Esophagus muscularis mucosa (tissue), 4 donors: ENCODE results near the gene ADAM33. TPM values are rescaled to one million over a fixed set of nuclear protein-coding genes. Genes with fewer than 3 reads are reported as not detected.

Experiments used
- DNase-seq: peaks from one replicate; pipeline ENCODE4 v3.0.0-alpha.2; 2017; ENCODE audit errors: extremely low spot score
- H3K27ac ChIP-seq, 4 donors: fragments of 200-600 bp; sonication (generic); replicated peaks in 1 of 4; 1 replicate in 3 of 4; 2 replicates in 1 of 4; pipeline ENCODE4 v1.5.1; 2016 to 2019; ENCODE audit warnings: mild to moderate bottlenecking in 1 of 4
- H3K27me3 ChIP-seq, 4 donors: fragments of 200-600 bp; sonication (generic); one replicate each; pipeline versions ENCODE4 v1.5.1 to v1.6.0; 2016 to 2019
- H3K36me3 ChIP-seq, 4 donors: fragments of 200-600 bp; sonication (generic); one replicate each; pipeline ENCODE4 v1.5.1; 2016 to 2019
- H3K4me1 ChIP-seq, 4 donors: fragments of 200-600 bp; sonication (generic); one replicate each; pipeline ENCODE4 v1.5.1; 2016 to 2019
- H3K4me3 ChIP-seq, 4 donors: fragments of 200-600 bp; sonication (generic); 1 replicate in 2 of 4; 2 replicates in 2 of 4; pipeline ENCODE4 v1.5.1; 2016 to 2019; ENCODE audit warnings: mild to moderate bottlenecking in 4 of 4, moderate library complexity in 1 of 4
- H3K9me3 ChIP-seq, 4 donors: fragments of 200-600 bp; sonication (generic); 1 replicate in 3 of 4; 2 replicates in 1 of 4; pipeline ENCODE4 v1.5.1; 2016 to 2019
- EP300 ChIP-seq: sonication (generic); formaldehyde crosslinking; IDR thresholded peaks from one replicate; pipeline ENCODE4 v1.6.1; 2017; ENCODE audit warnings: antibody characterized with exemption
- POLR2A ChIP-seq: fragments of 450-650 bp; IDR thresholded peaks from one replicate; pipeline ENCODE4 v1.6.1; 2017; ENCODE audit warnings: antibody characterized with exemption, moderate library complexity, mild to moderate bottlenecking, low read depth
- POLR2AphosphoS5 ChIP-seq, 2 donors: sonication (generic); formaldehyde crosslinking; IDR thresholded peaks; one replicate each; pipeline ENCODE4 v1.6.1; 2017; ENCODE audit warnings: antibody characterized with exemption in 2 of 2
- WGBS: methylation state at CpG from one replicate; pipeline ENCODE4 v1.1.5; 2018; 5-methylcytosine and 5-hydroxymethylcytosine counted together
- intact Hi-C: fragments of 100-400 bp; cut with DNase I; formaldehyde crosslinking; loops from one replicate; pipeline ENCODE4 v1.15.1; 2023
- total RNA-seq, 4 donors: library from RNA; depleted of rRNA; stranded (reverse); fragments of >200 nt; gene quantifications; one replicate each; pipeline versions ENCODE4 v1.1.0 to v1.2.1, GENCODE V29; 2016
- TF ChIP-seq, protein P1 (sequence below), 3 experiments: fragments of 200-600 bp in 2 of 3; fragments of 450-650 bp in 1 of 3; sonication (generic) in 2 of 3; IDR thresholded peaks; one replicate each; pipeline ENCODE4 v1.5.1; 2017 to 2019; ENCODE audit warnings: antibody characterized with exemption in 3 of 3, mild to moderate bottlenecking in 2 of 3, moderate library complexity in 1 of 3

The ADAM33 gene
- total RNA-seq, 4 donors from 2014 or later: 45.4 to 144 (median 64.4) TPM

- no peak for DNase-seq
- Histone ChIP-seq H3K27ac (no peak overlapping the region), H3K4me3 (no peak overlapping the region), H3K27me3 (peaks cover 0 to 14% (median 0%) of the 10 kb centered on the region in 4 donors), H3K4me1 (peaks cover 0 to 2% (median under 1%) of the 10 kb centered on the region in 4 donors), H3K9me3 (no peaks in the 10 kb centered on the region), H3K36me3 (no peaks in the 10 kb centered on the region)
- intact Hi-C loops: no loop called here
- 89% methylated on average over 4 of the region's 4 CpGs for whole genome bisulfite sequencing
- TF ChIP-seq POLR2AphosphoS5 (IDR thresholded peaks at IDR 0.05) (no peak), POLR2A (no peak), EP300 (no peak)
- TF ChIP-seq, protein P1, sequence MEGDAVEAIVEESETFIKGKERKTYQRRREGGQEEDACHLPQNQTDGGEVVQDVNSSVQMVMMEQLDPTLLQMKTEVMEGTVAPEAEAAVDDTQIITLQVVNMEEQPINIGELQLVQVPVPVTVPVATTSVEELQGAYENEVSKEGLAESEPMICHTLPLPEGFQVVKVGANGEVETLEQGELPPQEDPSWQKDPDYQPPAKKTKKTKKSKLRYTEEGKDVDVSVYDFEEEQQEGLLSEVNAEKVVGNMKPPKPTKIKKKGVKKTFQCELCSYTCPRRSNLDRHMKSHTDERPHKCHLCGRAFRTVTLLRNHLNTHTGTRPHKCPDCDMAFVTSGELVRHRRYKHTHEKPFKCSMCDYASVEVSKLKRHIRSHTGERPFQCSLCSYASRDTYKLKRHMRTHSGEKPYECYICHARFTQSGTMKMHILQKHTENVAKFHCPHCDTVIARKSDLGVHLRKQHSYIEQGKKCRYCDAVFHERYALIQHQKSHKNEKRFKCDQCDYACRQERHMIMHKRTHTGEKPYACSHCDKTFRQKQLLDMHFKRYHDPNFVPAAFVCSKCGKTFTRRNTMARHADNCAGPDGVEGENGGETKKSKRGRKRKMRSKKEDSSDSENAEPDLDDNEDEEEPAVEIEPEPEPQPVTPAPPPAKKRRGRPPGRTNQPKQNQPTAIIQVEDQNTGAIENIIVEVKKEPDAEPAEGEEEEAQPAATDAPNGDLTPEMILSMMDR (IDR thresholded peaks at IDR 0.05): no peak
Measured at GRCh38 chr20:3721912-3722311, 40.1 kb upstream of the ADAM33 start.

DNA sequence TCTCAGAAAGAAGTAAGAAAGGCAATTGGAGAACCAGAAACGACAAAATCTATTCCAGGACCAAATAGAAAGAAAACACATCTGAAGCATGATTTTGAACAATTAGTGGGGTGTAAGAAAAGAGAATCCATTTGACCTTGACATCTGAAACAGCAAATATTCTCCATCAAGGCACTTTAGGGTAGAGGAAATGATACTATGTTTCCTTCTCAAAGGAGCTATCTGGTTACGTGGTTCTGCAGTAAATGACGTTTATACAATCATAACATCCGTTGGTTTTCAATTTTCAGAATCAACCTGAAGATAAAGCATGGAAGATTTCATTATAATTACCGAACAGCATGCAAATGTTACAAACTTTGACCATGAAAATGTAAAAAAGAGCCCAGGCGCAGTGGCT, 38.8 kb upstream of the ADAM33 start:
- no peak for DNase-seq
- TF ChIP-seq, protein P1 (IDR thresholded peaks at IDR 0.05): no peak
- TF ChIP-seq POLR2AphosphoS5 (IDR thresholded peaks at IDR 0.05): no peak
- TF ChIP-seq POLR2A: no peak
- no peak for TF ChIP-seq EP300
- 57% methylated on average over 6 of the region's 6 CpGs for WGBS
- Histone ChIP-seq H3K9me3 (no peaks in the 10 kb centered on the region), H3K27me3 (peaks cover 0 to 10% (median 0%) of the 10 kb centered on the region in 4 donors), H3K4me1 (no peaks in the 10 kb centered on the region), H3K36me3 (no peaks in the 10 kb centered on the region), H3K27ac (no peak overlapping the region), H3K4me3 (no peak overlapping the region)
- intact Hi-C loops: no loop called here

GRCh38 chr20:3720068-3720467, 38.3 kb upstream of the ADAM33 start:
- Histone ChIP-seq H3K36me3 (no peaks in the 10 kb centered on the region), H3K9me3 (no peaks in the 10 kb centered on the region), H3K27me3 (peaks cover 0 to 10% (median 0%) of the 10 kb centered on the region in 4 donors), H3K27ac (no peak overlapping the region), H3K4me1 (no peaks in the 10 kb centered on the region), H3K4me3 (no peak overlapping the region)
- intact Hi-C loops: no loop called here
- no peak for TF ChIP-seq POLR2A
- TF ChIP-seq POLR2AphosphoS5 (IDR thresholded peaks at IDR 0.05): no peak
- TF ChIP-seq, protein P1 (IDR thresholded peaks at IDR 0.05): no peak
- TF ChIP-seq EP300: no peak
- 85% methylated on average over 2 of the region's 2 CpGs for WGBS
- no peak for DNase-seq

GRCh38 chr20:3719046-3719445, 37.2 kb upstream of the ADAM33 start:
- Histone ChIP-seq H3K9me3 (no peaks in the 10 kb centered on the region), H3K4me1 (no peaks in the 10 kb centered on the region), H3K4me3 (no peak overlapping the region), H3K27ac (no peak overlapping the region), H3K27me3 (peaks cover 0 to 10% (median 0%) of the 10 kb centered on the region in 4 donors), H3K36me3 (no peaks in the 10 kb centered on the region)
- no peak for DNase-seq
- TF ChIP-seq POLR2AphosphoS5 (IDR thresholded peaks at IDR 0.05): no peak
- 92% methylated on average over 4 of the region's 4 CpGs for WGBS
- intact Hi-C loops: no loop called here

GRCh38 chr20:3716195-3716834, 34.5 kb upstream of the ADAM33 start:
- intact Hi-C loops: no loop called here
- DNase-seq: no peak
- H3K27ac ChIP-seq: no peak overlapping the region
- peaks cover 0 to 10% (median 0%) of the 10 kb centered on the region in 4 donors for H3K27me3 ChIP-seq
- no peak overlapping the region for H3K4me3 ChIP-seq
- H3K9me3 ChIP-seq: no peaks in the 10 kb centered on the region
- H3K4me1 ChIP-seq: peaks cover 0 to 2% (median under 1%) of the 10 kb centered on the region in 4 donors
- 69% methylated on average over 4 of the region's 4 CpGs for WGBS
- H3K36me3 ChIP-seq: no peaks in the 10 kb centered on the region
- TF ChIP-seq EP300 (no peak), POLR2A (no peak), POLR2AphosphoS5 (IDR thresholded peaks at IDR 0.05) (no peak)
- TF ChIP-seq, protein P1 (IDR thresholded peaks at IDR 0.05): peak; percentile 49 to 62 (median 50)
